Mucosa of stomach (tissue), 1 donor: ENCODE data around the gene ATP6V1B1.

Source experiments
- H3K27me3 ChIP-seq: one replicate; pipeline ENCODE4 v1.7.0; 2013; ENCODE audit warnings: mild to moderate bottlenecking, low read length; ENCODE audit not compliant: control insufficient read depth, insufficient read depth
- H3K36me3 ChIP-seq: one replicate; pipeline ENCODE4 v1.7.0; 2013; ENCODE audit warnings: low read length; ENCODE audit not compliant: control insufficient read depth, insufficient read depth
- H3K4me1 ChIP-seq: one replicate; pipeline ENCODE4 v1.7.0; 2013; ENCODE audit warnings: mild to moderate bottlenecking, low read length; ENCODE audit not compliant: control insufficient read depth, insufficient read depth
- H3K4me3 ChIP-seq: one replicate; pipeline ENCODE4 v1.7.0; 2013; ENCODE audit warnings: low read length
- H3K9ac ChIP-seq: one replicate; pipeline ENCODE4 v1.7.0; 2013; ENCODE audit warnings: mild to moderate bottlenecking, low read length, moderate library complexity
- H3K9me3 ChIP-seq: one replicate; pipeline ENCODE4 v1.7.0; 2013; ENCODE audit warnings: mild to moderate bottlenecking, low read length, moderate library complexity; ENCODE audit not compliant: control insufficient read depth
- donor health status: Pancreatic carcinoma.

ATP6V1B1 gene

DNA sequence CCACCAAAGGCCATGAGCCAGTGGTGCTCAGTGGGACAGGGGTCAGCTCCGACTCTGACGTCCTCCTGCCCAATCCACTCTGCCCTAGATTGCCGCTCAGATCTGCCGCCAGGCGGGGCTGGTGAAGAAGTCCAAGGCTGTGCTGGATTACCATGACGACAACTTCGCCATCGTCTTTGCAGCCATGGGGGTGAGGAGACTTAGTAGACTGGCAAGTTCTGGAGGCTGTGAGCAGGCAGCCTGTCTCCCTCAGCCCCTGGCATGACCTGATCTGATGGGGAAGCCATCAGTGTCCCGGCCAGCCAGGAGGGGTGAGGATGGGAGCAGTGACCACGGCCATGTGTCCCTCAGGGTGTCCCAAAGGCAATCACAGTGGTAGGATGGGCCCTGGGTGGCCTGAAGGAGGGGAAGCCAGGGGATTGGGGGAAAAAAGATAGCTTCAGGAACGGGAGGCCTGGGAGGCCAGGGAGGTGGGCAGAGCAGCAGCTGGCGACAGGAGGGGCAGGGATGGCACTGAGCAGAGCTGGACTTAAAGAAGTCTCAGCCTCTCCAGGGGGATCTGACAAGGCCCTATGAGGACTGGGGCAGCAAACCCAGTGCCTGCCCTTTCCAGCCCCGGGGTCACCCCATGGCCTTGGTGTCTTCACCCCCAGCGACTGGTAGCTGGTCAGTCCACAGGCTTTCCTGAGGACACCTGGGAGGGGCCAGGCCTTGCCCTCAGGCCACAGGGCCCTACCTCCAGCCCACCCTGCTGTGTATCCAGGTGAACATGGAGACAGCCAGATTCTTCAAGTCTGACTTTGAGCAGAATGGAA is 25.3 kb downstream of the ATP6V1B1 start:
- no peak overlapping the region for H3K4me3 ChIP-seq
- H3K9ac ChIP-seq, result no peak overlapping the region
- H3K27me3 ChIP-seq, result peaks cover 23% of the 10 kb centered on the region
- H3K36me3 ChIP-seq, result no peaks in the 10 kb centered on the region
- H3K4me1 ChIP-seq, result no peaks in the 10 kb centered on the region
- no peaks in the 10 kb centered on the region for H3K9me3 ChIP-seq

DNA sequence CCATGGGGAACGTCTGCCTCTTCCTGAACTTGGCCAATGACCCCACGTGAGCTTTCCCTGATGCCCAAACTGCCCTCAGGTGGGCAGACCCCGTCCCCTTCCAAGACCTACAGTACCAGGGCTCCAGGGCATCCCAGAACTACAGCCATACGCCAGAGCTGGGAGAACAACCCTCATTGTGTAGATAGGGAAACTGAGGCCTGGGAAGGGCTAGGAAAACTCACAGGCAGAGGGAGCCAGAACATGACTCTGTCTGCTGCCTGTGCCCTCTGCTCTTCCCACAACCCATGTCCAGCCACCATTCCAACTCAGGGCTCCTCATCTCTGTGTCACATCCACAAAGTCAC is 25.9 kb downstream of the ATP6V1B1 start:
- Histone ChIP-seq H3K4me3 (no peak overlapping the region), H3K4me1 (no peaks in the 10 kb centered on the region), H3K9me3 (no peaks in the 10 kb centered on the region), H3K36me3 (no peaks in the 10 kb centered on the region), H3K9ac (no peak overlapping the region), H3K27me3 (peaks cover 23% of the 10 kb centered on the region)

DNA sequence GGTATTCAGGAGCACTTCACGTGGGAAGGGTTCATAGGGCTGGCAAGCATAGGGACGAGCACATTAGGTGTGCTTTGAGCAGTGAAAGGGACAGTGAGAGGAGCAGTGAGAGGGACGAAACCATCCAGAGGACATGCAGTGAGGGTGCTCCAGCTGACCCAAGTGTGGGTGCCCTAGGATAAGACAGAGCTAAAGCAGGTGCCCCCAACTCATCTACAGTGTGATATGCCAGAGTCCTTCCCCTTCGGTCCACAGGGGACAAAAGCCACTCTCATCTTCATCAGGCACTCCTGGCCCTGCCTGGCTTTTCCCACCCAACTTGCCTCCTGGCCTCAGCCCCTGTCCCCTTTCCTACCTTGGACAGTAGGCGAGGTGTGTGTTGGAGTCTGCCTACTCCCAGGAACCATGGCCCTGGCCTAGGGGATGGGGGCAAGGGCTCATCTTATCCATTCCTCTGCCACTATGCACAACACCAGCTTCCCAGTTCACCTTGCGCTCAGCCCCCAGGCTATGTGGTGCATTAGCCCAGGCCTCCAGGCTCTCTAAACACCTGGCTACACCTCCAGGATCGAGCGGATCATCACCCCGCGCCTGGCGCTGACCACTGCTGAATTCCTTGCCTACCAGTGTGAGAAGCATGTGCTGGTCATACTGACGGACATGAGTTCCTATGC is 26.6 kb downstream of the ATP6V1B1 start:
- peaks cover 23% of the 10 kb centered on the region for H3K27me3 ChIP-seq
- H3K36me3 ChIP-seq, result no peaks in the 10 kb centered on the region
- no peak overlapping the region for H3K4me3 ChIP-seq
- no peak overlapping the region for H3K9ac ChIP-seq
- H3K9me3 ChIP-seq, result no peaks in the 10 kb centered on the region
- no peaks in the 10 kb centered on the region for H3K4me1 ChIP-seq

- Histone ChIP-seq H3K36me3 (no peaks in the 10 kb centered on the region), H3K27me3 (peaks cover 23% of the 10 kb centered on the region), H3K9me3 (no peaks in the 10 kb centered on the region), H3K4me3 (no peak overlapping the region), H3K9ac (no peak overlapping the region), H3K4me1 (no peaks in the 10 kb centered on the region)
Measured at GRCh38 chr2:70962885-70963878, 27.5 kb downstream of the ATP6V1B1 start.

DNA sequence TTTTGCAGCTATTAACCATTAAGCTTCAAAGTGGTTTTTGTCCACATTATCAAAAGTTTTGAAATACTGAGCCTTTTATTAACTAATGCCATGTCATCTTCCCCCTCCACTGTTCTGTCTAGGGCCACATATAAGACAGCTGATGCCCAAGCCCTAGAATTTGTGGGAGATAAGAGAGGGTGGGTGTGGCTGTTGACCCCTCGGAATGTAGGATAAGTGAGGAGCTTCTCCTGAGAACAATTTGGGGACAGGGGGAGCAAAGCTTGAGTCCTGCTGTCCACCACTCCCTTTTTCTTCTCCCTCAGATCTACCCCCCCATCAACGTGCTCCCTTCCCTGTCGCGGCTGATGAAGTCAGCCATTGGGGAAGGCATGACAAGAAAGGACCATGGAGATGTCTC is 28.4 kb downstream of the ATP6V1B1 start:
- Histone ChIP-seq H3K4me3 (no peak overlapping the region), H3K36me3 (no peaks in the 10 kb centered on the region), H3K9me3 (no peaks in the 10 kb centered on the region), H3K9ac (no peak overlapping the region), H3K27me3 (peaks cover 23% of the 10 kb centered on the region), H3K4me1 (no peaks in the 10 kb centered on the region)

- H3K9ac ChIP-seq, result peak overlapping the region; percentile 33
- H3K36me3 ChIP-seq, result no peaks in the 10 kb centered on the region
- H3K27me3 ChIP-seq, result peaks cover 23% of the 10 kb centered on the region
- H3K9me3 ChIP-seq, result no peaks in the 10 kb centered on the region
- H3K4me1 ChIP-seq, result no peaks in the 10 kb centered on the region
- H3K4me3 ChIP-seq, result no peak overlapping the region
Measured at GRCh38 chr2:70964596-70965386, 29.1 kb downstream of the ATP6V1B1 start.

DNA sequence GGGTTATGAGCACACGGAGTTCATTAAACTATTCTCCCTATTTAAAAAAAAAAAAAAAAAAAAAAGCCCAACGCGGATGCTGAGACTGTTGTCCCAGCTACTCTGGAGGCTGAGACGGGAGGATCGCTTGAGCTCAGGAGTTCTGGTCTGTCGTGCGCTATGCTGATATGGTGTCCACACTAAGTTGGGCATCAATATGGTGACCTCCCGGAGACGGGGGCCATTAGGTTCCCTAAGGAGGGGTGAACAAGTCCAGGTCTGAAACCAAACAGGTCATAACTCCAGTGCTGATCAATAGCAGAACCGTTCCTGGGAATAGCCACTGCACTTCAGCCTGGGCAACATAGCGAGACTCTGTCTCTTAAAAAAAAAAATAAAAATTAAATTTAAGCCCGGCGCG is 29.8 kb downstream of the ATP6V1B1 start:
- H3K27me3 ChIP-seq, result peaks cover 23% of the 10 kb centered on the region

DNA sequence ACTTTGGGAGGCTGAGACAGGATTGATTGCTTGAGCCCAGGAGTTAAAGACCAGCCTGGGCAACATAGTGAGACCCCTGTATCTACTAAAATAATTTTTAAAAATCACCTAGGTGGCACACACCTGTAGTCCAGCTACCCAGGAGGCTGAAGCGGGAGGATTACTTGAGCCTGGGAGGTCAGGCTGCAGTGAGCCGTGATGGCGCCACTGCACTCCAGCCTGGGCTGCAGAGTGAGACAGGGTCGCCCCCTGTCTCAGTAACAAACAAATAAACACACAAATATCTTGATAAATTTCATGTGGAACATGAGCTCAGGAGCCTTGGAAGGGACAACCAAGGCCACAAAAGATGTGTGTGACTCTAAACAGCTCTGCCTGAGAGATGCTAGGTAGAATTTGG is 31.0 kb downstream of the ATP6V1B1 start:
- Histone ChIP-seq H3K9ac (no peak overlapping the region), H3K9me3 (no peaks in the 10 kb centered on the region), H3K36me3 (no peaks in the 10 kb centered on the region), H3K27me3 (peaks cover 17% of the 10 kb centered on the region), H3K4me3 (no peak overlapping the region), H3K4me1 (no peaks in the 10 kb centered on the region)

More for the DNA sequence above, 29.8 kb downstream of the ATP6V1B1 start:
- H3K4me3 ChIP-seq, result no peak overlapping the region
- no peaks in the 10 kb centered on the region for H3K9me3 ChIP-seq
- H3K4me1 ChIP-seq, result no peaks in the 10 kb centered on the region
- no peaks in the 10 kb centered on the region for H3K36me3 ChIP-seq
- H3K9ac ChIP-seq, result peak overlapping the region; percentile 33

GRCh38 chr2:70967189-70967588 is 31.5 kb downstream of the ATP6V1B1 start:
- peaks cover 17% of the 10 kb centered on the region for H3K27me3 ChIP-seq
- H3K4me1 ChIP-seq, result no peaks in the 10 kb centered on the region
- H3K9me3 ChIP-seq, result no peaks in the 10 kb centered on the region
- no peaks in the 10 kb centered on the region for H3K36me3 ChIP-seq
- H3K4me3 ChIP-seq, result no peak overlapping the region
- no peak overlapping the region for H3K9ac ChIP-seq

DNA sequence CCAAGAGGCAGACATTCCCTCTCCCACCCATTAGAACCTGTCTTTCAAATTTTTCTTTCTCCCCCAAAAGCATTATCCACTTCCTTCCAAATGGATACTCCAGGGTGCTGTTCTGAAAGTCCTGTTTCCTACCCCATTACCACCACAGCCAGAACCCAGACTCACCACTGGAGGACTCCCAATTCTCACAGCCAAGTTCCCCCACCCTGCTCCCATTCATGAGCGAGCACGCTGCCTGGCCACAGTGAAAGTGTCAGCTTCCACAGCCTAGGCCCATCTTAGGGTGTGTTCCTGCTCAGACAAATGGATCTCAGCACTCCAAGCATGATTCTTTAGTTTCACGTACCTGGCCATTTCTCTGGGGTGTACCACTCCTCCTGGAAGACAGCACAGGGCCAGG is 38.9 kb downstream of the ATP6V1B1 start:
- H3K9me3 ChIP-seq, result no peaks in the 10 kb centered on the region

GRCh38 chr2:70975237-70975636 is 39.5 kb downstream of the ATP6V1B1 start:
- Histone ChIP-seq H3K4me1 (peaks cover 13% of the 10 kb centered on the region), H3K36me3 (no peaks in the 10 kb centered on the region), H3K9me3 (no peaks in the 10 kb centered on the region), H3K4me3 (no peak overlapping the region), H3K27me3 (no peaks in the 10 kb centered on the region), H3K9ac (no peak overlapping the region)

More for the DNA sequence above, 38.9 kb downstream of the ATP6V1B1 start:
- Histone ChIP-seq H3K9ac (no peak overlapping the region), H3K4me1 (peaks cover 13% of the 10 kb centered on the region), H3K4me3 (no peak overlapping the region), H3K36me3 (no peaks in the 10 kb centered on the region), H3K27me3 (no peaks in the 10 kb centered on the region)
